PC-9 (cell line): ENCODE measurements around the gene MSANTD7.

Source experiments
- CTCF ChIP-seq: fragments of 200-600 bp; sonication (generic); conservative IDR thresholded peaks from 2 replicates; pipeline ENCODE4 v1.6.1; 2017; ENCODE audit warnings: mixed run types, antibody characterized with exemption, mild to moderate bottlenecking, moderate library complexity
- EZH2 ChIP-seq: fragments of 200-600 bp; sonication (generic); IDR thresholded peaks from 2 replicates; pipeline ENCODE4 v1.8.0; 2017; ENCODE audit warnings: antibody characterized with exemption, low read depth

GRCh38 chr10:14838582-14839304 is 637 bp downstream of the MSANTD7 start:
- TF ChIP-seq CTCF (no peak), EZH2 (no peak)
